ENCODE measurements around the gene MROH7. TPM values are rescaled to one million over a fixed set of nuclear protein-coding genes. Genes with fewer than 3 reads are reported as not detected.

The MROH7 gene
- total RNA-seq, 4 donors from 2014 or later: 0.65 to 3.0 (median 2.0) TPM

DNA sequence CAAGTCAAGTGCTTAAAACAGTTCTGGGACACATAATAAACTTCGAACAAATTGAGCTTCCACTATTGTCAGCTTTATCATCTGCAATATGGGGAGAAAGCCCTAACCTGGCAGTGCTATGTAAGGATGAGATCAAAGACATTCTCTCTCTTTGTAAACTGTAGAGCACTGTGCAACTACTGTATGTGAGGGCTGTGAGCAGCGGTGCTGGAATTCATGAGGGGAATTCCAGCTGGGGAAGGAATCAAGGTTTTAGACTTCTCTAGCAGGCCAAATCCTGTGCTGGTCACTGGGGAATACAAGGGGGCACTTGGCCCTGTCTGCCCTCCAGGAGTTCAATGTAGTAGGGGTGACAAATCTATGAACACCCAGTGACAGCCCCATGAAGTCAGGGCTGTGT lies 27.6 kb upstream of the MROH7 start:
- H3K4me3 ChIP-seq (ENCODE audit: low read depth, poor library complexity, severe bottlenecking): no peak overlapping the region
- DNase-seq (ENCODE audit: low spot score in 2 of 2): peak in 1 of 2 donors; percentile 58
- intact Hi-C loops (cut with DNase I; ENCODE audit: low total_unique reads): no loop called here
- WGBS, 2 donors: 83 to 88% methylated on average over 2 of the region's 2 CpGs
- TF ChIP-seq, protein P1, sequence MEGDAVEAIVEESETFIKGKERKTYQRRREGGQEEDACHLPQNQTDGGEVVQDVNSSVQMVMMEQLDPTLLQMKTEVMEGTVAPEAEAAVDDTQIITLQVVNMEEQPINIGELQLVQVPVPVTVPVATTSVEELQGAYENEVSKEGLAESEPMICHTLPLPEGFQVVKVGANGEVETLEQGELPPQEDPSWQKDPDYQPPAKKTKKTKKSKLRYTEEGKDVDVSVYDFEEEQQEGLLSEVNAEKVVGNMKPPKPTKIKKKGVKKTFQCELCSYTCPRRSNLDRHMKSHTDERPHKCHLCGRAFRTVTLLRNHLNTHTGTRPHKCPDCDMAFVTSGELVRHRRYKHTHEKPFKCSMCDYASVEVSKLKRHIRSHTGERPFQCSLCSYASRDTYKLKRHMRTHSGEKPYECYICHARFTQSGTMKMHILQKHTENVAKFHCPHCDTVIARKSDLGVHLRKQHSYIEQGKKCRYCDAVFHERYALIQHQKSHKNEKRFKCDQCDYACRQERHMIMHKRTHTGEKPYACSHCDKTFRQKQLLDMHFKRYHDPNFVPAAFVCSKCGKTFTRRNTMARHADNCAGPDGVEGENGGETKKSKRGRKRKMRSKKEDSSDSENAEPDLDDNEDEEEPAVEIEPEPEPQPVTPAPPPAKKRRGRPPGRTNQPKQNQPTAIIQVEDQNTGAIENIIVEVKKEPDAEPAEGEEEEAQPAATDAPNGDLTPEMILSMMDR (IDR thresholded peaks at IDR 0.05): no peak
- TF ChIP-seq POLR2A (IDR thresholded peaks at IDR 0.05): no peak

DNA sequence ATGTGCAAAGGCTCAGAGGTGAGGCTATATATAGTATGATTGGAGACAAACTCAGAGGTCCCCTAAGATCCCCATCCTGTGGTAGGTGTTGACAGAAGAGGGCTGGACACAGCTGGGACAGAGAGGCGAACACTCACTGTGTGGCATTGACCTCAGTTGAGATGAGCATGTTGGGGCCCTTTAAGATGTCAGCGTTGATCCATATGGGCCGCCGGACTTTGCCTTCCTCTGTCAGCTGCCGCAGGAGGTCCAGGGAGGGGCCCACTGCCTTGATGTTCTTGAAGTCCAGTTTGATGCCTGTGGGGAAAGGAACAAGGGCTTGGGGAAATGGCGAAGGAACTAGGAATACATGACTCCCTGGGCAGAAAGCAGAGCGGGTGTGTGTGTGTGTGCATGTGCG lies 27.0 kb upstream of the MROH7 start:
- 79 to 88% methylated on average over 8 of the region's 8 CpGs for WGBS, 2 donors
- TF ChIP-seq, protein P1 (IDR thresholded peaks at IDR 0.05): no peak
- TF ChIP-seq POLR2A (IDR thresholded peaks at IDR 0.05): no peak
- H3K4me3 ChIP-seq (ENCODE audit: low read depth, poor library complexity, severe bottlenecking): no peak overlapping the region
- DNase-seq (ENCODE audit: low spot score in 2 of 2): peak in 1 of 2 donors; percentile 66
- intact Hi-C loops (cut with DNase I; ENCODE audit: low total_unique reads): no loop called here

- WGBS, 2 donors: 38 to 46% methylated on average over 11 to 13 of the region's 13 CpGs
- H3K4me3 ChIP-seq (ENCODE audit: low read depth, poor library complexity, severe bottlenecking): no peak overlapping the region
- DNase-seq (ENCODE audit: low spot score in 2 of 2): peak in 1 of 2 donors; percentile 76
- intact Hi-C loops (cut with DNase I; ENCODE audit: low total_unique reads): no loop called here
- TF ChIP-seq, protein P1 (IDR thresholded peaks at IDR 0.05): no peak
- no peak for TF ChIP-seq POLR2A (IDR thresholded peaks at IDR 0.05)
These were observed 25.9 kb upstream of the MROH7 start for GRCh38 chr1:54615531-54616279.

GRCh38 chr1:54619749-54620148 lies 21.8 kb upstream of the MROH7 start:
- intact Hi-C loops (cut with DNase I; ENCODE audit: low total_unique reads): no loop called here
- H3K4me3 ChIP-seq (ENCODE audit: low read depth, poor library complexity, severe bottlenecking): no peak overlapping the region
- WGBS, 2 donors: 66 to 72% methylated on average over 6 to 8 of the region's 8 CpGs
- peak in 1 of 2 donors; percentile 72 for DNase-seq (ENCODE audit: low spot score in 2 of 2)
- TF ChIP-seq, protein P1 (IDR thresholded peaks at IDR 0.05): no peak
- TF ChIP-seq POLR2A (IDR thresholded peaks at IDR 0.05): no peak

DNA sequence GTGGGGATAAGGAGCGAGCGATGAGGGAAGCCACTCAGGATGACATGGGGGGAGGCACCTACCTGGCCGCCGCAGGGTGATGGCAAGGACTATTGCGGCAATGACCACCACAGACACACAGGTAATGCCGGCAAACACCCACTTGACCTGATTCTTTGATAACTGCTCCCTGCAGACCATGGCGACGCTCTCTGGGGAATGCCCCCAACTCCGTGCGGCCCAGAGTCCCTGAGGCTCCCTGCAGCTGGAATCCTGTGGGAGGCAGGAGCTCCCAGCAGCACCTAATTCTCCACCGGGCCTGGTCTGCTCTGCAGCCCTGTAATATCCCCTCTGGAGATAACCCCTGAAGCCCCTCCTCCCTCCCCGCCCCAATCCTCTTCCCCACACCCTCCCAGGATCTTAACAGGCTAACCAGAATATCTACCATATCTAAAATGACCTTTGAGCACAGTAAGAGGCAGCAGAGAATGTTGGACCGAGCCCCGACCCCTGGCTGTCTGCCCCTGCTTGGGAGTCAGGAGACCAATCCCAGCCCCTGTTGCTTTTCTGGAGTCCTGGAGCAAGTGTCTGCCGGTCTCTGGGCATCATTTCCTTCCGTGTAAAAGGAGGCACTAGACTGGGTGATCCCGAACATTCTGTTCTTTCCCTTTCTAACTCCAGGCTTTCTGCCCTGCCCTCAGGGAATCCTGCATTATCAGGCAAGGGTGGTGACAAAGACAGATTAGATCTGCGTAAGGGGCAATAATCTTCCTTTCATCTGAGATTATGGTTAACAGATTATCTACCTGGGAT lies 18.2 kb upstream of the MROH7 start, which contains the start of gene FAM151A:
TSS of gene FAM151A (minus strand) at position 310 of the 792 bp plus-strand sequence. CDS start at position 180, 130 bp downstream.
- TF ChIP-seq POLR2A (IDR thresholded peaks at IDR 0.05): no peak
- TF ChIP-seq, protein P1 (IDR thresholded peaks at IDR 0.05): no peak
- intact Hi-C loops (cut with DNase I; ENCODE audit: low total_unique reads): no loop called here
- no peak within 1 kb of the TSS for H3K4me3 ChIP-seq (ENCODE audit: low read depth, poor library complexity, severe bottlenecking)
- peak in 1 of 2 donors; percentile 79 for DNase-seq (ENCODE audit: low spot score in 2 of 2)
- 66 to 70% methylated on average over 18 of the region's 18 CpGs for WGBS, 2 donors

Measured in lower leg skin (tissue), 4 donors.